HG02884 (cell line): ENCODE measurements around the gene NPEPL1.
"Not testable (repeated sequence)": the region's sequence is repeated elsewhere in the genome, so short reads cannot be mapped to it uniquely, and the experiment has no call there.

Experiments used
- ATAC-seq: cut with Tn5 transposase; IDR thresholded peaks from one replicate; pipeline ENCODE4 v1.9.1; 2021; ENCODE audit warnings: mild to moderate bottlenecking, moderate library complexity; ENCODE audit not compliant: unreplicated experiment

Gene NPEPL1

DNA sequence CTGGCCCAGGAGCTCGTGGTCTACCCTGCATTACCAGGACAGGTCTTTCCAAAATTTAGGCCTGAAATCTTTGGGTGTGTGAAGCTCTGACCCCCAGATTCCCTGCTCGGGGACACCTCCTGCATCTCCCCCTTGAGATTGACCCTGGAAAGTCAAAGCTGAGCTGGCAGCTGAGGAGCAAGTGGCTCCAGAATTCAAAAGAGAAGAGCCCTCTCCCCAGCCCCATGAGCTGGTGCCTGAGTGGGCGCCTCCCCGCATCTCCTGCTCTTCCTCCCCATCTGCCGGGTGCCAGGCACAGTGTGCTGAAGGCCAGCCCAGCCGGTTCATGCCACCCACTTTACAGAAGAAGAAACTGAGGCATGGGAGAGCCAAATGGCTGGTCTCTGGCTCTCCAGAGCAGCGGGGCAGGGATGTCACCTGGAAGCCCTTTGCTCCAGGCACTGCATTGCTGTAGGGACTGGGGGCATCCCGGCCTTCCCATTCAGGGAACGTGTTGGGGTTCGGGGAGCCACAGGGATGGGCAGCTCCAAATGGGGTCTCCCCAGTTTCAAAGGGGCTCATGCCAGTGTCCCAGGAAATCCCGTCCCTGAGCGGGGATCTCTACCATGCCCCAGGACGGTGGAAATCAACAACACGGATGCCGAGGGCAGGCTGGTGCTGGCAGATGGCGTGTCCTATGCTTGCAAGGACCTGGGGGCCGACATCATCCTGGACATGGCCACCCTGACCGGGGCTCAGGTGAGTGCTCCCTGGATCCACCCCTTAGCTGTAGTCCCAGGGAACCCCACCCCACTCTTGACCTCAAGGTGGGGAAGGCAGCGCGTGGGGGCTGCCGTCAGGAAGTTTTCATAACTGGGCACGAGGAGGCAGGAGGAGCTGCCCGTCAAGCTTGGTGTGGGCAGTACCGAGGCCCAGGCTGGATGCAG lies 20.5 kb downstream of the NPEPL1 start:
- ATAC-seq, result no peak

DNA sequence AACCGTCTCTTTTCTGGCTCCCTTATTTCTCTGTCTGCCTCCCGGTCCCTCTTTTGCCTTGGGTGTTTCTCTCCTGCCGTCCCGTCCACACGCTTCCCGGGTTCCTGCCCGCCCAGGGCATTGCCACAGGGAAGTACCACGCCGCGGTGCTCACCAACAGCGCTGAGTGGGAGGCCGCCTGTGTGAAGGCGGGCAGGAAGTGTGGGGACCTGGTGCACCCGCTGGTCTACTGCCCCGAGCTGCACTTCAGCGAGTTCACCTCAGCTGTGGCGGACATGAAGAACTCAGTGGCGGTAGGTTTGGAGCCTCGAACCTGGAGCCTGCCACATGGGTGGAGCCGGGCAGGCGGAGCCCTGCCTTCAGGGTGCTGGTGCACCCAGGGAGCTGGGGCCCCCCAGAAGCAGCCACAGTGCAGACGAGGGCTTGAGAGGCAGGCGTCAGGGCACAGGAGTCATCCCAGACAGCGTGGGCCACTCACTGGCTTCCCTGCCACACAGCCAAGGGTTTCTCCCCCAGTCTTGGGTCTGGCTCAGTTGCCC lies 21.3 kb downstream of the NPEPL1 start:
- ATAC-seq, result no peak

DNA sequence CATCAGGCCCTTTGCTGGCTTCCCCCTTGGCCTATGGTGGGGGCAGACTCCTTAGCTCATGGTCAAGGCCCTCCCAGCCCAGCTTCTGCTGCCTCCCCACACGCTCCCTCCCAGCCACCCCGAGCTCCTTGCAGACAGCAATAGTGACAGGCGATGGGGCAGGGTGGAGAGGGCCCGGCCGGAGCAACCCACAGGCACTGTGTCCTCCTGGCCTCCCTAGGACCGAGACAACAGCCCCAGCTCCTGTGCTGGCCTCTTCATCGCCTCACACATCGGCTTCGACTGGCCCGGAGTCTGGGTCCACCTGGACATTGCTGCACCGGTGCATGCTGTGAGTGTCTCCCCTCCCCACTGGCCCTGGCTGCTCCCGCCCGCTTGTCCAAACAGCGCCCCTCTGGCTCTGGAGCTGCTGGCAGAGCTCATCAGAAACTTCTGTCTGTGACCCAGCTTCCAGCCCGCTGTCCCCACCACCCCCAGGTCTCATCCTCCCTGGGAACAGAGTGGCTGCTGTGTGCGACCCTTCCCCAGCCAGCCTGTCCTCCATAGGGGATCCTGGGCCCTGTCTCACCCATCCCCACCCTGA lies 21.8 kb downstream of the NPEPL1 start:
- no peak for ATAC-seq

DNA sequence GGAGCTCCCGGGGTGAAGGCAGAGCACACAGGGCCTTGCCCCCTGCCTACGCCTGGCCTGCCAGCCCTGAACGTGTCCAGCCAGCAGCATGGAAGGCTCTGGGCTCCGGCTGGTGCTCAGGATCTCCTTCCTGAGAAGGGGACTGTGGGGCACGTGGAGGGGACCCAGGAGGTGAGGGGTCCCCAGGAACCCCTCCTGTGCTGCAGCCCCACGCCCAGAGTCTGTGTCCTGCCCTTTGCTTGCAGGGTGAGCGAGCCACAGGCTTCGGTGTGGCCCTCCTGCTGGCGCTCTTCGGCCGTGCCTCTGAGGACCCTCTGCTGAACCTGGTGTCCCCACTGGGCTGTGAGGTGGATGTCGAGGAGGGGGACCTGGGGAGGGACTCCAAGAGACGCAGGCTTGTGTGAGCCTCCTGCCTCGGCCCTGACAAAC lies 22.3 kb downstream of the NPEPL1 start:
- no peak for ATAC-seq

DNA sequence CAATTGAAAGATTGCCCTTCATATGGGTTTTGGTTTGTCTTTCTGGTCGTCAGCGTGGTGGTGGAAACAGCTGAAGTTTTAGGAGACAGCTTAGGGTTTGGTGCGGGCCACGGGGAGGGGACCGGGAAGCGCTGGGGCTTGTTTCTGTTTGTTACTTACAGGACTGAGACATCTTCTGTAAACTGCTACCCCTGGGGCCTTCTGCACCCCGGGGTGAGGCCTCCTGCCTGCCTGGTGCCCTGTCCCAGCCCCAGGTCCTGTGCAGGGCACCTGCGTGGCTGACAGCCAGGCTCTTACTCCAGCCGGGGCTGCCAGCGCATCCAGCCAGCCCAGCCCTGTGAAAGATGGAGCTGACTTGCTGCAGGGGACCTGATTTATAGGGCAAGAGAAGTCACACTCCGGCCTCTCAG lies 22.8 kb downstream of the NPEPL1 start:
- ATAC-seq, result no peak

DNA sequence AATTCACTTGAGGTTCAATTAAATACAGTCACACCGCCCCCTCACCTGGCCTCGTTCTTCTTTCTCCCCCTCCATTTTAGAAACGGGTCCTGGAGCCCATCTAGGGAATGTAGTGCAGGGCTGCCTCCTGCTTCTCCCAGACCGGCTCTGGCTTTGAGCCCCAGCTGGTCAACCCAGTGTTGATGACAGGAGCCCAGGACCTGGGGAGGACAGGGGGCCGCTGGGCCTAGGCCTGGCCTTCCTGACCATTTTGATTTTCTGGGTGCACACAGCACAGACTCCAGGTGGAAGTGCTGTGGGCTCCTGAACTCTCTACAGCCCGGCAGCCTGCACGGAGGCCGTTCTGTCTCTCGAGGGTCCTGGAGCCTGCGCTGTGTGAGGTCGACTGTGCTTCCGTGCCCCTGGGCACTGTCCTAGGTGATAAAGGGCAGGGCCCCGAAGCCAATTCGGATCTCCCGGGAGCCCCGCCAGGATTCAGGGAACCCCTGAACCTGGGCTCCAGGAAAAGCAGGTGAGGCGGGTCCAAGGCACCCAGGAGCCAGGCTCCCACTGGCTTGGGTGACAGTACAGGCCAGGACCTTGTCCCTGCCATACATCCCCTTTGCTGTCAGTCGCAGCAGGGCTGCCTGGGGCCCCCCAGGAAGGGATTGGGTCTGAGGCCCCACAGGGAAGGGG lies 23.3 kb downstream of the NPEPL1 start:
- no peak for ATAC-seq

DNA sequence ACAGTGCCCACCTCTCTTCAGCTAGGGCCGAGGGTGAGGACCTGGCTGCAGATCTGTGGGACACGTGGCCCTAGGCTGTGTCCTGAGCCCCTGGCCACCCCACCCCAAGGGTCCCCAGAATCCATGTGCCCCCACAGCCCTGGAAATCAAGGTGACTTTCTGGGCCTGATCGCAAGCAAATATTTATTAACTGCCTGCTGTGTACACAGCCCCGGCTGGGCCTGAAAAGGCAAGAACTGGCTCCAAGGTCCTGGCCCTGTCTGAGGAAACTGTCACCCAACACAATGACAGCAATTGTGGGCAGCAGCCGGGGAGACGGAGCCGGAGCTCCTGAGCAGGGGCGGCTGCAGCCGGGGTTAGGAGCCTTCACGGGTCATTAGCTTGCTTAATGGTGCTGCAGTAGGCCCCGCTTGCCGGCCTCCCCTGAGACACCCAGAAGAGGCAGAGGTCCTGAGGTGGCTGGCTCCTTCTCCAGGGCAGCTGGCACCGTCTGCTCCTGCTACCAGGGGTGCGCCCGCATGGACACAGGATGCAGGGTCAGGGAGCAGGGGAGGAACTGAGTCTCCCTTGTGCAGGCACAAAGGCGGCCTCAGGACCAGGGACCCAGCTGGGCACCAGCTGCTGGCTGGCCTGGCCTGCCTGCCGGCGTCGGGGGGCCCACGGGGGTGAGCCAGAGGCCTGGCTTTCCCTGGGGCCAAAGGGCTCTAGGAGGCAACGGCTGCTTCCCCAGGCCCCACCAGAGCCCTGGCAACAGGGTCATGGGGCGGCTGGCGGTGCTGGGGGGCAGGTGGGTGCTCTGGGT lies 24.1 kb downstream of the NPEPL1 start:
- ATAC-seq, result no peak

DNA sequence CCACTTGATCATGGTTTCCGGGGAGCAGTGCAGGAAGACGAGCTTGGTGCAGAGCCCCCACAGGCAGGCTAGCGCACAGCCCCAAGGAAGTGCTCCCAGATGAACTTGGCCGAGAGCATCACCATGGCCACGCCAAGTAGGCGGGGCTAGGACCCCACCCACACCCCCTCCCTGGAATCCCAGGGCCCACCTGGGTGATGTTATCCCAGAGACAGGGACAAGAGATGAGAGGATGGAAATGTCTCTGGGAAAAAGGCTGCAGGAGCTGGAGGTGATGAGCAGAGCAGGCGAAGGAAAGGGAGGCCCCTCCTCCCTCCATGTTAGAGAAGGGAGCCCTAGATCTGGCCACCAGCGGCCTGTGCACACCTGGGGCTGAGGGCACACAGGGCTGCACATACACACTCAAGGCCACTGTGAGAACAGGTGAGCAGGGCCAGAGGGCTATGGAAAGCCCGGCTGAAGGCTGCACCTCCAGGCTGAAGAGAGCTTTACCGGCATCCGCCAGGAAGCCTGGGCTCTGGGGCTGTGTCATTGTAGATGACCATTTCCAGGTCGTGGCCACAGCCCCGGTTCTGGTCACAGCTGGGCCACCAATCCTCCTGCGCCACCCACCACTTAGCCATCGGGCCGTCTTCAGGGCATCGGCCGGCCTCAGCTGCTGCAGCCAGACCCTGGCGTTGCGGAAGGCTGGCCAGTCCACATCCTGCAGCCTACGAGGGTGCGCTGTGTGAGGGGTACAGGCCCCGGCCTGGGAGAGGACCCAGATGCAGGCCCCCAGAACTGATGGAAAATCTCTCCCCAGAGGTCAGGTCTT lies 24.9 kb downstream of the NPEPL1 start:
- ATAC-seq, result no peak

DNA sequence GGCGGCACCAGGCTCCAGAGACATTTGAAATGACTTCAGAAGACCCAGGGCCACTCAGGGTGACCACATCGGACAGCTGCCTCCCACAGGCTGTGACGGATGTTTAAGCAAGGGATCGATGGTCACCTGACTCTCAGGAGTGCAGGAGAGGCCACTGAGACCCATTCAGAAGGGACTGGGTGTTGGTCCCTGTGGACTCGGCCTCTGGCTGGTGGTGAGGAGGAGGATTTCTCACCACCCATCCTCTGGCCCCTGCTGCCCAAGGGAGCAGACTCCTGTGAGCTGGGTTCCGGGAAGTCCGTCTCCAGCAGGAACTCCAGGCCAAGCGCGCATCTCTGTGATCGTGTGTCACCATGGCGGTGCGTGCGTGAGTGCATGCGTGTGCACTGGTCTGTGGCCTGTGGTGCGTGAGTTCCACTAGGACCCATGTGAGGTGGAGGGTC lies 25.5 kb downstream of the NPEPL1 start:
- ATAC-seq, result no peak

DNA sequence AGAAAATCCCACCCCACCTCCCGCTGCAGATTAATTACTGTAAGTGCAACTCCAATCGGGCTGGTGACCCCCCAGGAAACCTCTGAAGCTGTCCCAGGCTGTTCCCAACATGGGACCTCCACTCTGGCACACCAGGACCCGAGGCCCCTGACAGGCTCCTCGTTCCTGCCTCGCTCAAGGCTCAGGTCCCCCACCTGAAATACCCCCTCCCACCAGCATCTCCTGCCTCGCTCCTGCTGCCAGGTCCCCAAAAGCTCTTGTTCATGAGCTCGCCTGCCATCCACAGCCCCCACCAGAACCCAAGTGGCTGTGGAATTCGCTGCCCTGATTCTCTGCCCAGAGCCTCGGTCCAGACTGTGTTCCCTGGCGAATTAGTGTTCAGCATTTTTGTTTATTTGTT lies 26.1 kb downstream of the NPEPL1 start:
- no peak for ATAC-seq

DNA sequence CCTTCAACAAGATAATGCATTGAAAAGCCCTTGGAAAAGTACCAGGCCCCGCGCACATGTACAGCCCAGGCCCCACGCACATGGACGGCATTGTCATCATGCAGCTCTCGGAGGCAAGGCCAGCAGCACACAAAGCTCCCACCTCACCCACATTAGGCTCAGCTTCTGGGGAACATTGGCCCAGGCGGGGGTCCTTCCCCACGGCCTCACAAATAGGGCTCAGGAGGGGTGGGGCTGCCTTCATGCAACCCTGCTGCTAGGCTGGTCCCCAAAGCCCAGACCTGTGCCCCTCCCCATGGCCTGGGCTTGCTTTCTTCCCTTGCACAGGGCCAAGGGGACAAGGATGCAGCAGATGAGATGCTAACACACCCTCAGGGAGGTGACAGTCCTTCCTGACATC lies 26.7 kb downstream of the NPEPL1 start:
- no peak for ATAC-seq

DNA sequence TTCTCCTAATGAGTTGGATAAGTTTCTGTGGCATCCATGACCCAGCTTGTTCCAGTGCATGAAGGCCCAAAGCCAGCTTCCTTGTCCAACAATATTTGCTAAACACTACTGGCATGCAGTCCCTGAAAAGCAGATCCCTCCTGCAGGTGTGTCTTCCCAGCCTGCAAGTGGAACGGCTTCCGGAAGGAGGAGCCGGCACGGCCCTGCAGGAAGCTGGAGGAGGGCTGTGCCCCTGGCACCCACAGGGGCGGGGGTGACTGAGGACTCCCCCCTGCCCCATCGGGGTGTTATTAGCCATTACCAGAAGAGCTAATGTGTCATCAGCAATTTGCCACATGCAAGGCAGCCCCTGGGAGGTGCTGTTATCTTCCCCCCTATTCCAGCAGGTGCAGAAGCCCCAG lies 27.4 kb downstream of the NPEPL1 start:
- ATAC-seq, result no peak

DNA sequence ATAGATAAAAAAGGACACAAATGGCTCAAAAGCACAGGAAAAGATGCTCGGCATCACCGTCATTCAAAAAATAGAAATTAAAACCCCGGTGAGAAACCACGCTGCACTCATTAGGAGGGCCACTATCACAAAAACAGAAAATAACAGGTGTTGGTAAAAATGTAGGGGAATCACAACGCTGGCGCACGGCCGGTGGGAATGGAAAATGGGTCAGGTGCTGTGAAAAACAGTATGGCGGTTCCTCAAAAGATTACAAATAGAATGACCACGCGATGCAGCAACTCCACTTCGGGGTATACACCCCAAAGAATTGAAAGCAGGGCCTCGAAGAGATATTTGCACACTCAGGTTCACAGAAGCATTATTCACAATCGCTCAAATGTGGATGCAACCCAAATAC lies 28.3 kb downstream of the NPEPL1 start:
- no peak for ATAC-seq

DNA sequence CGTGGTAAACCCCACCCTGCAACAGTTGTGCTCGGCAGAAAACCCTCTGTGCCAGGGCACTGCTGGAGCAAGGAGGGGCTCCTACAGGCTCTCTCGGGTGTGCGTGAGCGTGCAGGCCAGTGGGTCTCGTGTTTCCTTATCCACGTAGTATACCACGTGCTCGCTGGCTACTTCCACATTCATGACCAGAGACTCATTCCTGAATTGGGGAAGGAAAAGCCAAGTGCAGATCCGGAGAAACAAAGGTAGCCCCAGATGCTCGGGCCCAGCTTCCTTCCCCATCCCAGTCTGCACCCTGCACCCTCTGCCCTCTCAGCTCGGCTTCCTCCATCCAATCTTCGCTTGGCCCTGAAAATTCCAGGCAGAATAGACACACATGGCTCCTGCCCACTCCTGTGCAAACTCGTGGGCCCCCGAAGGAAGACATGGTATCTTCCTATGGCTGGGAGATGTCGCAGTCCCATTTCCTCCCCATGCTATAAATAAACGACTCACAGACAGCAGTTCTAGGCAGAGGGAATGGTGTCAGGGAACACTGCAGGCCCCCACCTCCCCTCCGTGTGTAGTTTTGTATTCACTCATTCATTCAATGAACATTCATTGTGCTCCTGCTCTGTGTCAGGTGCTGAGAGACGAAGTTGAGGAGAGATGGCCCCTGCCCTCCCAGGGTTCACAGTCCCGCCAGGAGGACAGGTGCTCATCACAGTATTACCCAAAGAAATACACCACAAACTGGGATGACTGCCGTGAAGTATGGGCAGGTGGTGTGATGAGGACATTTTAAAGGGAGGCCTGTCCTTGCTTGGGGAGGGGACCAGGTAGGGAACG lies 29.6 kb downstream of the NPEPL1 start:
- no peak for ATAC-seq

DNA sequence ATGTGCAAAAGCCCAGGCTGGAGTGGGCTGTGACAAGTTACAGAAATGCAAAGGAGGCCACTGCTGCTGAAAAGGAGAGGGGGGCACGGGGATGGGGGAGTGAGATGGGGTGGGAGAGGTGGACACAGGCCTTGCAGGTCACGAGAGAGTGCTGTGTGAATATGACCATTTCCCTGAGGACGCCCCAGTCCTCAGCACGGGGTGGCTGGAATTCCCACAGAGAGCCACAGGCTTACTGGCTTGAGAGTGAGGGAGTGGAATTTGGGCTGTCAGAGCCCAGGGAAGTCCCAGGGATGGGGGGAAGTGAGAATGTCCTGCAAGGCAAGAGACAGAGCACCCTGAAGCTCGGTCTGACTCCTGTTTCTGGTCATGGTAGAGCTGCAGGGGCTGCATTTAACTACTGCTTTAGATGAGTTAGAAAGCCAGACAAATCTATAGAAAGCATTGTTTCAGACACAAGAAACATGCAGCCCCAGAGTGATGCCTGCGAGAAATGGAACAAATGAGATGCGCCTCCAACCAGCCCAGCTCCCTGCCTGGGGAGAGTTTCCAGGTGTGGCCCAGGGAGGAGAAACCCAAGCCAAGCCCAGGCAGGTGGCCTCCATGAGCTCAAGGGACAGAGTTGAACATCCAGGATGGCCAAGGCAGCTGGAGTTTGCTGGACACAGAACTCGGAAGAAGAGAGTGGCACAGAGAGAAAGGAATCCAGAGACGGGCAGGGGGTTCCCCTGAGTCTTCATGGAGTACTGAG lies 30.5 kb downstream of the NPEPL1 start:
- ATAC-seq, result no peak

DNA sequence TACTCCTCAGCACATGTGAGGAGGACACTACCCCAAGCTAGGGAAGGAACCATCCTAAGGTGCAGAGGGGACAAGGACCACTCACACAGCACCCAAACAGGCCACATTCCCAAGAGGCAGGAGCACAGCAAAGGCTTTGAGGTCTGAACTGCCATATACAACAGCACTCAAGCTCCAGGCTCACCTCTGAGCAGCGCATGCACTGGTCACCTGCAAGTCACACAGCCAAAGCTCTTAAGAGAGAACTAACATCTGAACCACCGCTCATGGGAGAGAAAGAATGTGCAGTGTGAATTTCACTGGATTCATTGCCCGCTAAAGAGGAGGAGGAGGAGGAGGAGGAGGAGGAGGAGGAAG lies 31.0 kb downstream of the NPEPL1 start:
- no peak for ATAC-seq

DNA sequence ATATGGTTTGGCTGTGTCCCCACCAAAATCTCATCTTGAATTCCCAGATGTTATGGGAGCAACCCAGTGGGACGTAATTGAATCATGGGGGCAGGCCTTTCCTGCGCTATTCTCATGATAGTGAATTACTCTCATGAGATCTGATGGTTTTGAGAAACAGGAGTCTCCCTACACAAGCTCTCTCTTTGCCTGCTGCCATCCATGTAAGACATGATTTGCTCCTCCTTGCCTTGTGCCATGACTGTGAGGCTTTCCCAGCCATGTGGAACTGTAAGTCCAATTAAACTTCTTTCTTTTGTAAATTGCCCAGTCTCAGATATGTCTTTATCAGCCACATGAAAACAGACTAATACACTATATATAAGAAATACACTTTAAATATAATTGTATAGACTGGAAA lies 33.6 kb downstream of the NPEPL1 start:
- ATAC-seq, result not testable (repeated sequence)

DNA sequence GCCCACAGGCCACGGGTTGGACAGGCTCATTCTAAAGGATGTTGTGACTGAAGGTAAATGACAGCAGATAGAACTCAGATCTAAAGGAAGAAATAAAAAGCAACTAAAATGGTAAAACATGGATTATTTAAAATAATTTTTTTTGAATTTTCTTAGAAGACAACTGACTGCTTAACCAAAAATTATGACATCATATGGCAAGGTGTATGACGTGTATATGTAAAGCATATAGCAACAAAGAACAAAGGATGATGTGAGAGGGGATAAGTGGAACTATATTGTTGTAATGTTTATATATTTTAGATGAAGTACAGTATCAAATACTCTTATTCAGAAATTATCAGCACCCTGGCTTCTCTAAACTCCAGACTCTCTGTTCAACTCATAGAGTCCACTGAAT lies 38.6 kb downstream of the NPEPL1 start:
- no peak for ATAC-seq
